Left ventricle myocardium inferior (tissue), 1 donor: Measurements from ENCODE around the gene PPP1R15B. TPM values are rescaled to one million over a fixed set of nuclear protein-coding genes. Genes with fewer than 3 reads are reported as not detected.

ENCODE experiments used
- DNase-seq: peaks from one replicate; pipeline ENCODE4 v3.0.0-alpha.2; 2020
- H3K27ac ChIP-seq: fragments of 200-600 bp; replicated peaks from 2 replicates; pipeline ENCODE4 v1.8.0; 2021
- H3K27me3 ChIP-seq: fragments of 200-600 bp; 2 replicates; pipeline ENCODE4 v1.8.0; 2021; ENCODE audit warnings: low read depth
- H3K36me3 ChIP-seq: fragments of 200-600 bp; 2 replicates; pipeline ENCODE4 v1.8.0; 2021
- H3K4me1 ChIP-seq: fragments of 200-600 bp; 2 replicates; pipeline ENCODE4 v1.8.0; 2021
- H3K4me3 ChIP-seq: fragments of 200-600 bp; 2 replicates; pipeline ENCODE4 v1.8.0; 2021; ENCODE audit warnings: mild to moderate bottlenecking, moderate library complexity
- H3K9me3 ChIP-seq: fragments of 200-600 bp; replicated peaks from 2 replicates; pipeline ENCODE4 v1.8.0; 2021
- intact Hi-C: fragments of 100-400 bp; cut with micrococcal nuclease; formaldehyde crosslinking; loops from one replicate; pipeline ENCODE4 v1.11.0; 2022
- total RNA-seq: library from RNA; stranded (reverse); fragmentation: NEBNext Ultra II Directional; extraction: Animal tissue kit (Norgen Biotek cat#: 25700); gene quantifications from one replicate; pipeline ENCODE4 v1.2.1, GENCODE V29; 2021
- TF ChIP-seq, protein P1 (sequence below): fragments of 200-600 bp; IDR thresholded peaks from 2 replicates; pipeline ENCODE4 v1.8.0; 2021; ENCODE audit warnings: antibody characterized with exemption, mild to moderate bottlenecking, borderline replicate concordance
- donor health status: DM: no; HTN: yes; CAD: no; lungs with severe emphysema.

PPP1R15B gene
- total RNA-seq, 1 donor from 2014 or later: 20.5 TPM

DNA sequence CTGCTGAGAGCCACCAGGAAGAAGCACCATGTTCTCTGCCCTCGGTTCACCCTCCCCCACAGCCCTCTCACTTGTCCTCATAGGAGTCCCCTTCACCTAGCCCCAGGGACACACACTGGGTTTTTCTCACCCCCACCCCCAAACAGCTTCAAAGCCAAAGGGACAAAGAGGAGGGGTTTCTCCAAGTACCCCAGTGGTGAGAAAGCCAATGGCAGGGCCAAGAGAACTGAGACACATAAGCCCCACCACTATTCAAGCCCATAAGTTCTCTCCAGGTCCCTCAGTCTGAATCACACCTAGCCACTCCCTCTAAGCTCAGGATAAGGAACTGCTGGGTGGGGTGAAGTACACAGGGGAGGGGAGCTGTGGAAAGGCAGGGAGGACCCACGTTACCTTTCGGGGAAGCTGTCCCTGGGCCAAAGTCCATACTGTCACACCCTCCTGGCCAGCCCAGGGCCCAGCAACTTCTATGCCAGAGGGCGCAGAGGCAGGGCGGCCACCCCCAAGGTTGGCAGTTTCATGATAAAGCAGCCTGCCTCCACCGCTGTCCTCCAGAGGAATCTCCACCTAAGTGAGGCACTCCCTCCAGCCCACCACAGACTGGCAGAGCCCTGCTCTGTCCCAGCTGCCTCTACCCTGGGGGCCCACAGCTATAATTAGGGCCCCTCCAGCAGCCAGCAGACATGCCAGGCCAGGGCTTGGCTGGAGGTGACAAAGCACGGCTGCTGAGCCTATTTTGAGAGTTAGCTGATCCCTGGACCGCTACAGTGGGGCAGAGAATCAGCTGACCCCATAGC is 39.0 kb upstream of the PPP1R15B start:
- H3K36me3 ChIP-seq: peaks cover 64% of the 10 kb centered on the region
- peak overlapping the region; percentile 92 for H3K27ac ChIP-seq
- DNase-seq: peak; percentile 61
- H3K4me3 ChIP-seq: peak overlapping the region; percentile 57
- peaks cover 98% of the 10 kb centered on the region for H3K4me1 ChIP-seq
- no peaks in the 10 kb centered on the region for H3K27me3 ChIP-seq
- TF ChIP-seq, protein P1, sequence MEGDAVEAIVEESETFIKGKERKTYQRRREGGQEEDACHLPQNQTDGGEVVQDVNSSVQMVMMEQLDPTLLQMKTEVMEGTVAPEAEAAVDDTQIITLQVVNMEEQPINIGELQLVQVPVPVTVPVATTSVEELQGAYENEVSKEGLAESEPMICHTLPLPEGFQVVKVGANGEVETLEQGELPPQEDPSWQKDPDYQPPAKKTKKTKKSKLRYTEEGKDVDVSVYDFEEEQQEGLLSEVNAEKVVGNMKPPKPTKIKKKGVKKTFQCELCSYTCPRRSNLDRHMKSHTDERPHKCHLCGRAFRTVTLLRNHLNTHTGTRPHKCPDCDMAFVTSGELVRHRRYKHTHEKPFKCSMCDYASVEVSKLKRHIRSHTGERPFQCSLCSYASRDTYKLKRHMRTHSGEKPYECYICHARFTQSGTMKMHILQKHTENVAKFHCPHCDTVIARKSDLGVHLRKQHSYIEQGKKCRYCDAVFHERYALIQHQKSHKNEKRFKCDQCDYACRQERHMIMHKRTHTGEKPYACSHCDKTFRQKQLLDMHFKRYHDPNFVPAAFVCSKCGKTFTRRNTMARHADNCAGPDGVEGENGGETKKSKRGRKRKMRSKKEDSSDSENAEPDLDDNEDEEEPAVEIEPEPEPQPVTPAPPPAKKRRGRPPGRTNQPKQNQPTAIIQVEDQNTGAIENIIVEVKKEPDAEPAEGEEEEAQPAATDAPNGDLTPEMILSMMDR: no peak
- H3K9me3 ChIP-seq: no peaks in the 10 kb centered on the region
- intact Hi-C loops: no loop called here

DNA sequence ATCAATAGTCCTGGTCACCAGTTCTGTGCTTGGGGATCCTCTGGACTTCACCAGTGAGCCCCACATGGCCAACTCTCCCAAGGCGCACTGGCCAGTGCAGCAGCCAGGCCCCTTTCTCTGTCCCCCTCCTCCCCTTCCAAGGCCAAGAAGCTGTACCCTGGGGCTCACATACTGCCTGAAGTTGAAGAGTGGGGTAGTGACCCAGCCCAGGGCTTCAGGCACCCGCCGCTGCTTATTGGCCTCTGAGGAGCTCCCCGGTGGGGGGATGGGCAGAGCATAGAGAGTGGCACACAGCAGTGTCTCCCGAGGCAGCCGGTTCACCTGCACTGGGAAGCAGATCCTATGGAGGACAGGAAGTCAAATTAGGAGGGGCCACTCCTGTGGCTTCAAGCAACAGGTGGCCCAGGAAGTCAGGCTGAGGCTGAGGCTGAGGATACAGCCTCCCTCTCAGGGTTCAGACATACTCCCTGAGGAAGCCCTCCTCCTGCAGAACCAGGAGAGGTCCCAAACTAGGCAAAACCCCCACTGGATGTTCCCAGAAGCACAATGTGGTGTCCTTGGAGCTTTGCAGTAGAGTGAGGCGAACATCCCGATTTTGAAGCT is 38.2 kb upstream of the PPP1R15B start:
- Histone ChIP-seq H3K27ac (peak overlapping the region; percentile 92), H3K4me1 (peaks cover 90% of the 10 kb centered on the region)
- intact Hi-C loops: loop anchor here (5.0 kb wide), 1 partner anchor 53 kb away; no protein-coding TSS in a partner anchor

DNA sequence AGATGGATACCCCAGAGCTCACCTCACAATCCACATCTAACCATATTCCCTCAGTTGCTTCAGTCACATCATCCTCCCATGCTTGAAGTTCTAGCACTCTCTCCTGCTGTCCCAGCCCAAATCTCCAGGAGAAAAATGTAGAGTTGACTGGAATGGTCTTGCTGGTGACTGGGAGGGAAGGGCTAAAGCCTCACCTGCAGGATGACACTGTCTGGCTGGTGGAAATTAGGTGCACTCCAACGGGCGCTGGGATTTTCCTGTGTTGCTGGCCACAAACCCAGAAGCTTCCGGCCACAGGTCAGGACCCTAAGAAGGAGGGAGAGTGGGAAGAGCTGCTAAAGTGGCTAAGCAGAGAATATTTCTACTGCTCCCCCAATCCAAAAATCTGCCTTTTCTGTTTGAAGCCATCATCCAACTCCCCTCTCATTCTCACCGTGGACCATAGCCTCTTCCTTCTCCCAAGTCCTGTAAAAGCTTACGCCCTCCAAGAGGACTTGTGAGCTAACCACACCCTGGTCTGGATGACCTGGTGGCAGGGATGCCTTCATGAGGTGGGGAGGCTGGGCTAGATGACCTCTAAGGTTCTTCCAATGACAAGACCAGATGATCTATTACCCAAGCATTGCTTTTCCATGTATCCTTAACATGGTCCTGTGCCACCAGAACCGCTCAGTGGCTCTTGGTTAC is 37.5 kb upstream of the PPP1R15B start:
- TF ChIP-seq, protein P1: no peak
- Histone ChIP-seq H3K36me3 (peaks cover 64% of the 10 kb centered on the region), H3K27ac (peak overlapping the region; percentile 92), H3K4me1 (peaks cover 90% of the 10 kb centered on the region), H3K4me3 (peak overlapping the region; percentile 57), H3K9me3 (no peaks in the 10 kb centered on the region), H3K27me3 (no peaks in the 10 kb centered on the region)
- intact Hi-C loops: loop anchor here (5.0 kb wide), 1 partner anchor 53 kb away; no protein-coding TSS in a partner anchor
- DNase-seq: no peak

More for the DNA sequence above, 38.2 kb upstream of the PPP1R15B start:
- no peak for DNase-seq
- Histone ChIP-seq H3K9me3 (no peaks in the 10 kb centered on the region), H3K4me3 (peak overlapping the region; percentile 57), H3K36me3 (peaks cover 64% of the 10 kb centered on the region), H3K27me3 (no peaks in the 10 kb centered on the region)
- TF ChIP-seq, protein P1: no peak

DNA sequence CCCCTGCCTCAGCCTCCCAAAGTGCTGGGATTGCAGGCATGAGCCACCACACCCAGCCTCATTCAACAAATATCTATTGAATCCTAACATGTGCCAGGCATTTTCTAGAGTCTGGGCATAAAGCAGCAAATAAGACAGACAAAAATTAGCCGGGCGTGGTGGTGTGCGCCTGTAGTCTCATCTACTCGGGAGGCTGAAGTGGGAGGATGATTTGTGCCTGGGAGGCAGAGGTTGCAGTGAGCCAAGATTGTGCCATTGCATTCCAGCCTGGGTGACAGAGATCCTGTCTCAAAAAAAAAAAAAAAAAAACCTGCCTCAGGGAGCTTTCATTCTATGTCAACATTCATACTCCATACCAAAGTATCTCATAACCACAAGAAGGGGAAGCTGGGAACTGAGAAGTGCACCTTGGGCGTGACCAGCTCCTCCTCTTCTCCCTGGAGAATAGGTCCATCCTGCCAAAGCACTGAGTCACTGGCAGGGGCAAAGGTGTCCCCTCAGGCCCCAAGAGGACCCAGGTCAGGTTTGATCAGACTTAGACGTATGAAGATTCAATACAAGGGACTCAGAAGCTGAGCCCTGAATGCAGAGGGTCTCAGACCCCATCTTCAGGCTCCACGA is 36.8 kb upstream of the PPP1R15B start:
- intact Hi-C loops: loop anchor here (5.0 kb wide), 1 partner anchor 54 kb away; no protein-coding TSS in a partner anchor

More for the DNA sequence above, 36.8 kb upstream of the PPP1R15B start:
- Histone ChIP-seq H3K4me3 (no peak overlapping the region), H3K9me3 (no peaks in the 10 kb centered on the region), H3K27me3 (no peaks in the 10 kb centered on the region), H3K4me1 (peaks cover 90% of the 10 kb centered on the region), H3K36me3 (peaks cover 64% of the 10 kb centered on the region), H3K27ac (peak overlapping the region; percentile 92)
- TF ChIP-seq, protein P1: no peak
- no peak for DNase-seq
